Natural killer cell (primary cell): Measurements from ENCODE around the gene ALOXE3. TPM values are rescaled to one million over a fixed set of nuclear protein-coding genes. Genes with fewer than 3 reads are reported as not detected.

Experiments used
- ATAC-seq, 3 donors: fragments of 150-1000 bp in 2 of 3; fragments of 200-7000 bp in 1 of 3; cut with Tn5 transposase; 1 replicate in 1 of 3; 2 replicates in 2 of 3; pipeline ENCODE4 v1.10.0; 2021; ENCODE audit warnings: mild to moderate bottlenecking in 2 of 3, moderate library complexity in 2 of 3
- DNase-seq, 2 donors: peaks; one replicate each; pipeline versions ENCODE4 v3.0.0 to v3.0.0-alpha.2; 2013 to 2021; ENCODE audit warnings: mixed read lengths in 1 of 2
- H3K27ac ChIP-seq: one replicate; pipeline ENCODE4 v1.5.1; 2013; ENCODE audit warnings: mild to moderate bottlenecking, low read length
- H3K27me3 ChIP-seq: one replicate; pipeline ENCODE4 v1.6.1; 2013; ENCODE audit warnings: low read length; ENCODE audit not compliant: control insufficient read depth, insufficient read depth
- H3K36me3 ChIP-seq: one replicate; pipeline ENCODE4 v1.6.1; 2013; ENCODE audit warnings: low read length; ENCODE audit not compliant: control insufficient read depth, insufficient read depth
- H3K4me1 ChIP-seq: one replicate; pipeline ENCODE4 v1.6.1; 2013; ENCODE audit warnings: low read length; ENCODE audit not compliant: control insufficient read depth, insufficient read depth
- H3K4me3 ChIP-seq: one replicate; pipeline ENCODE4 v1.5.1; 2013; ENCODE audit warnings: low read length
- H3K9me3 ChIP-seq: one replicate; pipeline ENCODE4 v1.6.1; 2013; ENCODE audit warnings: low read length; ENCODE audit not compliant: control insufficient read depth, insufficient read depth
- H3K27ac Mint-ChIP-seq, 2 donors: one replicate each; pipeline ENCODE4 v1.8.0; 2022; ENCODE audit warnings: mild to moderate bottlenecking in 2 of 2, mixed read lengths in 2 of 2, moderate library complexity in 1 of 2
- H3K27me3 Mint-ChIP-seq, 2 donors: one replicate each; pipeline ENCODE4 v1.8.0; 2022; ENCODE audit warnings: low read depth in 2 of 2, mixed read lengths in 2 of 2
- H3K36me3 Mint-ChIP-seq: one replicate; pipeline ENCODE4 v1.8.0; 2022; ENCODE audit warnings: mixed read lengths
- H3K4me1 Mint-ChIP-seq, 2 donors: one replicate each; pipeline ENCODE4 v1.8.0; 2022; ENCODE audit warnings: mixed read lengths in 2 of 2
- H3K4me3 Mint-ChIP-seq: one replicate; pipeline ENCODE4 v1.8.0; 2022; ENCODE audit warnings: mild to moderate bottlenecking, moderate library complexity, mixed read lengths
- H3K9me3 Mint-ChIP-seq, 2 donors: one replicate each; pipeline ENCODE4 v1.8.0; 2022; ENCODE audit warnings: mixed read lengths in 2 of 2
- CTCF ChIP-seq: fragments of 200-600 bp; IDR thresholded peaks from one replicate; pipeline ENCODE4 v1.8.0; 2022; ENCODE audit warnings: antibody characterized with exemption
- WGBS: methylation state at CpG from one replicate; pipeline ENCODE4 v1.1.7; 2013; ENCODE audit warnings: missing lambda C conversion rate; ENCODE audit not compliant: insufficient coverage; 5-methylcytosine and 5-hydroxymethylcytosine counted together
- intact Hi-C: fragments of 100-400 bp; cut with micrococcal nuclease; formaldehyde crosslinking; loops from one replicate; pipeline ENCODE4 v1.14.2; 2022
- total RNA-seq, 4 donors: library from RNA; stranded (reverse); fragments of 120-200 nt in 1 of 4; gene quantifications; one replicate each; pipeline versions ENCODE4 v1.2.3 to v1.2.4, GENCODE V29; 2013 to 2022

ALOXE3 gene
- total RNA-seq, 3 donors from 2014 or later (not counting 1 experiment from before 2014, with no cell fraction given) = not detected

GRCh38 chr17:8140065-8141029, 22.0 kb upstream of the ALOXE3 start:
- H3K4me3 ChIP-seq = no peak overlapping the region
- WGBS = 96% methylated on average over 15 of the region's 18 CpGs
- H3K9me3 ChIP-seq = no peaks in the 10 kb centered on the region
- intact Hi-C loops = no loop called here
- no peak overlapping the region for H3K27ac Mint-ChIP-seq
- H3K27ac ChIP-seq = no peak overlapping the region
- no peaks in the 10 kb centered on the region for H3K36me3 Mint-ChIP-seq
- peak; percentile 20 to 41 for DNase-seq
- no peaks in the 10 kb centered on the region for H3K9me3 Mint-ChIP-seq
- H3K4me1 ChIP-seq = peaks cover 28% of the 10 kb centered on the region
- peaks cover 34% of the 10 kb centered on the region for H3K36me3 ChIP-seq
- H3K27me3 Mint-ChIP-seq = no peaks in the 10 kb centered on the region
- H3K27me3 ChIP-seq = no peaks in the 10 kb centered on the region
- H3K4me1 Mint-ChIP-seq = peaks cover 0 to 7% of the 10 kb centered on the region in 2 donors
- H3K4me3 Mint-ChIP-seq = peak overlapping the region; percentile 74
- TF ChIP-seq CTCF = no peak
- no peak for ATAC-seq

- intact Hi-C loops = loop anchor here (1.0 to 5.0 kb wide), 8 partner anchors 12 to 907 kb away; partner anchors contain the start of gene DVL2
- Mint-ChIP-seq H3K4me3 (no peak overlapping the region), H3K9me3 (no peaks in the 10 kb centered on the region), H3K27me3 (no peaks in the 10 kb centered on the region), H3K4me1 (peaks cover 0 to 3% of the 10 kb centered on the region in 2 donors), H3K27ac (no peak overlapping the region), H3K36me3 (no peaks in the 10 kb centered on the region)
- peak overlapping the region; percentile 96 for H3K27ac ChIP-seq
- ATAC-seq = peak; percentile 83 to 96 (median 85)
- DNase-seq = peak; percentile 96 to 98
- H3K27me3 ChIP-seq = no peaks in the 10 kb centered on the region
- peaks cover 28% of the 10 kb centered on the region for H3K4me1 ChIP-seq
- no peaks in the 10 kb centered on the region for H3K9me3 ChIP-seq
- peak; percentile 93 for TF ChIP-seq CTCF
- peaks cover 25% of the 10 kb centered on the region for H3K36me3 ChIP-seq
- WGBS = under 1% methylated on average over 46 of the region's 46 CpGs
- peak overlapping the region; percentile 65 for H3K4me3 ChIP-seq
Measured at GRCh38 chr17:8138672-8139371, 20.5 kb upstream of the ALOXE3 start.

GRCh38 chr17:8138374-8138671, 20.0 kb upstream of the ALOXE3 start:
- Histone ChIP-seq H3K9me3 (no peaks in the 10 kb centered on the region), H3K27me3 (no peaks in the 10 kb centered on the region), H3K4me1 (peaks cover 28% of the 10 kb centered on the region), H3K4me3 (peak overlapping the region; percentile 65), H3K27ac (peak overlapping the region; percentile 96), H3K36me3 (peaks cover 22% of the 10 kb centered on the region)
- Mint-ChIP-seq H3K27ac (no peak overlapping the region), H3K4me3 (no peak overlapping the region), H3K4me1 (no peaks in the 10 kb centered on the region), H3K9me3 (no peaks in the 10 kb centered on the region), H3K36me3 (no peaks in the 10 kb centered on the region), H3K27me3 (no peaks in the 10 kb centered on the region)
- no peak for DNase-seq
- ATAC-seq = no peak
- intact Hi-C loops = loop anchor here (1.0 to 5.0 kb wide), 5 partner anchors 13 to 906 kb away; partner anchors contain the start of gene DVL2
- TF ChIP-seq CTCF = no peak
- WGBS = 0% methylated on average over 7 of the region's 7 CpGs
